Measurements from ENCODE around the gene NCAN. TPM values are rescaled to one million over a fixed set of nuclear protein-coding genes. Genes with fewer than 3 reads are reported as not detected.

NCAN gene
- total RNA-seq, 1 experiment from 2014 or later = not detected

- no peak for DNase-seq (ENCODE audit: low spot score)
Observed at GRCh38 chr19:19279062-19279612, 67.4 kb downstream of the NCAN start.

GRCh38 chr19:19279853-19280252, 68.1 kb downstream of the NCAN start:
- DNase-seq (ENCODE audit: low spot score) = no peak

- DNase-seq (ENCODE audit: low spot score) = no peak
Observed at GRCh38 chr19:19280561-19280960, 68.8 kb downstream of the NCAN start.

- DNase-seq (ENCODE audit: low spot score) = no peak
Observed at GRCh38 chr19:19285686-19286085, 73.9 kb downstream of the NCAN start.

- no peak for DNase-seq (ENCODE audit: low spot score)
Observed at GRCh38 chr19:19292607-19293006, 80.8 kb downstream of the NCAN start.

- DNase-seq (ENCODE audit: low spot score) = no peak
Observed at GRCh38 chr19:19294914-19295313, 83.2 kb downstream of the NCAN start.

GRCh38 chr19:19296953-19297689, 85.4 kb downstream of the NCAN start:
- DNase-seq (ENCODE audit: low spot score) = no peak

- DNase-seq (ENCODE audit: low spot score) = no peak
Observed at GRCh38 chr19:19297759-19298158, 86.0 kb downstream of the NCAN start.

- no peak for DNase-seq (ENCODE audit: low spot score)
Observed at GRCh38 chr19:19300613-19301012, 88.9 kb downstream of the NCAN start.

Small RNAs within 50 kb of the gene (small RNA-seq; reads per million reads assigned to genes)
- not detected for gene RNU6-1028P

Other genes with a start within 250 kb of the NCAN start
- 35.7 and 37.7 TPM in 2 replicates for gene SUGP2, start 178.4 kb upstream of the NCAN start, total RNA-seq (2014; rRNA removed; shearing (Covaris generic))
- gene ARMC6, start 178.4 kb upstream of the NCAN start, total RNA-seq (2014; rRNA removed; shearing (Covaris generic)) = 91.3 and 110 TPM in 2 replicates
- 2.4 and 3.2 TPM in 2 replicates for gene SLC25A42, start 148.0 kb upstream of the NCAN start, total RNA-seq (2014; rRNA removed; shearing (Covaris generic))
- gene TMEM161A, start 73.5 kb upstream of the NCAN start, total RNA-seq (2014; rRNA removed; shearing (Covaris generic)) = 59.0 and 63.8 TPM in 2 replicates
- gene MEF2B, start 41.7 kb upstream of the NCAN start, total RNA-seq (2014; rRNA removed; shearing (Covaris generic)) = 0.38 and 0.55 TPM in 2 replicates
- gene BORCS8, start 19.8 kb upstream of the NCAN start, total RNA-seq (2014; rRNA removed; shearing (Covaris generic)) = 40.1 and 50.5 TPM in 2 replicates
- gene RFXANK, start 19.7 kb upstream of the NCAN start, total RNA-seq (2014; rRNA removed; shearing (Covaris generic)) = 75.0 and 89.8 TPM in 2 replicates
- gene NR2C2AP, start 8.5 kb upstream of the NCAN start, total RNA-seq (2014; rRNA removed; shearing (Covaris generic)) = 28.7 and 32.3 TPM in 2 replicates
- not detected in 2 replicates for gene TM6SF2, start 61.3 kb downstream of the NCAN start, total RNA-seq (2014; rRNA removed; shearing (Covaris generic))
- 27.8 and 35.2 TPM in 2 replicates for gene SUGP1, start 108.6 kb downstream of the NCAN start, total RNA-seq (2014; rRNA removed; shearing (Covaris generic))
- gene MAU2, start 108.9 kb downstream of the NCAN start, total RNA-seq (2014; rRNA removed; shearing (Covaris generic)) = 32.2 and 34.7 TPM in 2 replicates
- 85.8 and 96.7 TPM in 2 replicates for gene GATAD2A, start 193.7 kb downstream of the NCAN start, total RNA-seq (2014; rRNA removed; shearing (Covaris generic))

Data from HT-29 (cell line).